ENCODE data around the gene ODF4. TPM values are rescaled to one million over a fixed set of nuclear protein-coding genes. Genes with fewer than 3 reads are reported as not detected.

ODF4 gene
- total and polyA plus RNA-seq, 2 experiments from 2014 or later, result not detected

DNA sequence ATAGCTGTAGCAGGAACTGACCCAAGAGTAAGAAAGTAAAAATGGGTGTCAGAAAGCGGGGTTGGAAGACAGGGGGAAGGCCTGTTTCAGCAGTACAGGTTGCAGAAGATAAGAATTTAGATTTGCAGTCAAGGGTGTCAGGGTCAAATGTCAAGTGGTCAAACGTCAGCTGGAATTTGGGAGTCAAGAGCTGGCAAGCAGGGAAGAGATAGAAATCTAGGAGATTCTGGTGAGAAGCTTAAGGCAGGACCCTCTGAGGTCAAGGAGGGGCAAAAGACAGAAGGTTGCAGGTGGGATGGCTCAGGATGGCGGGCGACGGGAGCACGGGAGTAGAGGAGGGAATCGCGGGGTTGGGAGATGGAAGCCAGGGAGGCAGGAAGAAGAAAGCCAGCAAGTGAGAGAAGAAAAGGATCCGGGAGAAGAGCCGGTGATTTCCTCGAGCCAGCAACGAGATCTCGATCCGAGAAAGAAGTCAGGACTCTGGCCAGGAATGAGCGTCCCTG is 44.8 kb upstream of the ODF4 start:
- H3K79me2 ChIP-seq (ENCODE audit: insufficient read depth), result no peaks in the 10 kb centered on the region
- peak overlapping the region; percentile 79 for H3K4me3 ChIP-seq
- no peak for DNase-seq
- H3K27me3 ChIP-seq (replicated peaks; ENCODE audit: insufficient read depth), result no peaks in the 10 kb centered on the region
- TF ChIP-seq EZH2phosphoT487 (IDR thresholded peaks at IDR 0.05; ENCODE audit: insufficient read depth, low read depth) (no peak), EZH2 (IDR thresholded peaks at IDR 0.05; ENCODE audit: insufficient read depth, poor library complexity, severe bottlenecking) (no peak)
- H3K36me3 ChIP-seq (ENCODE audit: low read depth), result no peaks in the 10 kb centered on the region
- H3K4me2 ChIP-seq (ENCODE audit: unreplicated experiment), result peak overlapping the region; percentile 69
- H3K9me2 ChIP-seq (ENCODE audit: insufficient read depth), result no peaks in the 10 kb centered on the region
- no peaks in the 10 kb centered on the region for H4K20me1 ChIP-seq (ENCODE audit: insufficient read depth)
- H3F3A ChIP-seq (ENCODE audit: insufficient read depth), result 0 out of 2 replicates have a peak, but pooled peaks cover under 1% of the 10 kb centered on the region
- 7 to 8% methylated on average over 13 to 15 of the region's 15 CpGs for WGBS, 2 experiments (ENCODE audit: low coverage in 1 of 2, low lambda C conversion rate in 2 of 2, missing lambda C conversion rate in 2 of 2)
- H3K9ac ChIP-seq, result peak overlapping the region; percentile 81
- H3K9me3 ChIP-seq (ENCODE audit: low read depth), result no peaks in the 10 kb centered on the region
- H3K4me1 ChIP-seq (ENCODE audit: insufficient read depth), result 0 out of 2 replicates have a peak, but pooled peaks cover 2% of the 10 kb centered on the region
- in situ Hi-C loops (cut with MboI), result no loop called here
- H2AFZ ChIP-seq, result peak overlapping the region; percentile 82
- peak overlapping the region; percentile 73 for H3K27ac ChIP-seq

DNA sequence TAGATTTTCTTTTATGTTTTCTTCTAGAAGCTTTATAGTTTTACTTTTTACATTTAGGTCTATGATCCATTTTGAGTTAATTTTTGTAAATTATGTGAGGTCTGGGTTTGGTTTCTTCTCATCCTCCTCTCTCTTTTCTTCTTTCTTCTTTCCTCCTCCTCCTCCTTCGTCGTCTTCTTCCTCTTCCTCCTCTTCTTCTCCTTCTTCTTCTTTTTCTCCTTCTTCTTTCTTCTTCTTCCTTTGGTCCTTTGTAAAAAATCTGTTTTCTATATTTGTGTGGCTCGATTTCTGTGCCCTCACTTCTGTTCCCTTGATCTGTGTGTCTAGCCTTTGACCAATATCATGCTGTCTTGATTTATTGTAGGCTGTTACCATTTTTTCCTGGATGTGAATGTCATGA is 39.4 kb upstream of the ODF4 start:
- H3K27ac ChIP-seq, result no peak overlapping the region
- no peaks in the 10 kb centered on the region for H3K9me2 ChIP-seq (ENCODE audit: insufficient read depth)
- H3F3A ChIP-seq (ENCODE audit: insufficient read depth), result peaks cover 3% of the 10 kb centered on the region; the same call in 1 of the 2 replicates
- peak overlapping the region; percentile 46; the same call in 1 of the 2 replicates for H2AFZ ChIP-seq
- WGBS, 2 experiments (ENCODE audit: low coverage in 1 of 2, low lambda C conversion rate in 2 of 2, missing lambda C conversion rate in 2 of 2), result 63 to 67% methylated on average over 3 of the region's 3 CpGs
- H4K20me1 ChIP-seq (ENCODE audit: insufficient read depth), result no peaks in the 10 kb centered on the region
- H3K9me3 ChIP-seq (ENCODE audit: low read depth), result no peaks in the 10 kb centered on the region
- no peaks in the 10 kb centered on the region for H3K4me1 ChIP-seq (ENCODE audit: insufficient read depth)
- H3K4me3 ChIP-seq, result no peak overlapping the region
- no peaks in the 10 kb centered on the region for H3K27me3 ChIP-seq (replicated peaks; ENCODE audit: insufficient read depth)
- no peak for TF ChIP-seq EZH2phosphoT487 (IDR thresholded peaks at IDR 0.05; ENCODE audit: insufficient read depth, low read depth)
- no peak for TF ChIP-seq EZH2 (IDR thresholded peaks at IDR 0.05; ENCODE audit: insufficient read depth, poor library complexity, severe bottlenecking)
- H3K9ac ChIP-seq, result no peak overlapping the region
- no peaks in the 10 kb centered on the region for H3K79me2 ChIP-seq (ENCODE audit: insufficient read depth)
- H3K36me3 ChIP-seq (ENCODE audit: low read depth), result no peaks in the 10 kb centered on the region
- no peak for DNase-seq
- in situ Hi-C loops (cut with MboI), result no loop called here
- H3K4me2 ChIP-seq (ENCODE audit: unreplicated experiment), result no peak overlapping the region

DNA sequence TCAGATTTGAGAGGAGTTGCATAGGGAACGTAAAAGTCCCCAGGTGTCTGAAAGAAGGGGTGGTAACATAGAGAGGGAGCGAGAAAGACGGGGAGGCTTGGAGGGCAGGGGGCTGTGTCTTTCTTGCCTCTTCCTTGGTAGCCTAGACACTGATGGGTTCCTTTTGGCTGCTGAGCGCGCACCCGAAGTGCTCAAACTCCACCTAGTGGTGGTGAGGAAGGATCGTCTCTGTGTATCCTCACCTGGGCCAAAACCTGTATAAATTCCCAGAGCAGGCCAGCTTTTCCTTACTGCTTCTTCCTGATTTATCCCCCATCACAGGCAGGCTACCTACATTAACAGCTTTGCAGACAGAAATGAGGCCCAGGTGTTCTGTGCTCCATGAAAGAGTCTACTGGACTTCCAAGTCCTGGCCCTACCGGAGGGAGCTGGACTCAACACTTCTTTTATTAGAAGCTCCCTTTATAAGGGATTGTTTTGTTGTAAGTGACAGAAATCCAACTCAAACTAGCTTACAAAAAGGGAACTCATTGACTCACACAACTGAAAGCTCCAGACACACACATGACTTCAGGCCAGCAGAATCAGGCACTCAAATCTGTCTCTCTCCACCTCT is 38.9 kb upstream of the ODF4 start:
- DNase-seq, result peak; percentile 82
- in situ Hi-C loops (cut with MboI), result no loop called here
- 13 to 14% methylated on average over 8 of the region's 8 CpGs for WGBS, 2 experiments (ENCODE audit: low coverage in 1 of 2, low lambda C conversion rate in 2 of 2, missing lambda C conversion rate in 2 of 2)

DNA sequence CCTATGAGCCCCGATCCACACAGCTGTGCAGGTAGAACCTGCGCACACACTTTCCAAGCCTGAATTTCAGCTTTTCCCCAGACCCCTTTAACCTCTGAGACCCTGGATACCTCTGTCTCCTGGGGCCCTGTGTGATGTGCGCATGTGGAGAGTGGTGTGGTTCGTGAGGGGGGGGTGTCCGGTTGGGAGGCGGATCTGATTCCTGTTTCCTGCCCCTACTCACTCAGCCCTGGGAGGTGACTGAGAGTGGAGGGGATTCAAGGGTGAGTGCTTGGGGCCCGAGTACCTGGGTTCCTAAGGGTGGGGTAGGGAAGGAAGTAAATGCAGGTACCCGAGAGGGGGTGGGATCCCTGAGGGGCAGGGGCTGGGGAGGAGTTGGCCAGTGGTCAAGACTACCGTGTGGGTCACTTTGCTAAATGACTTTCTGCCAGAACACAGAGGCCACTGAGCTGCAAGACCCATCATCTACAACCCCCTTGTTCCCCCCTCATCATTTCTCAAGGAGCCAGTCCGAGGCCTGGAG is 29.0 kb upstream of the ODF4 start:
- Histone ChIP-seq H3F3A (ENCODE audit: insufficient read depth) (no peaks in the 10 kb centered on the region), H3K36me3 (ENCODE audit: low read depth) (no peaks in the 10 kb centered on the region), H3K9me3 (ENCODE audit: low read depth) (no peaks in the 10 kb centered on the region), H3K9ac (no peak overlapping the region), H3K79me2 (ENCODE audit: insufficient read depth) (no peaks in the 10 kb centered on the region), H3K27ac (no peak overlapping the region), H4K20me1 (ENCODE audit: insufficient read depth) (no peaks in the 10 kb centered on the region), H3K9me2 (ENCODE audit: insufficient read depth) (no peaks in the 10 kb centered on the region), H3K4me1 (ENCODE audit: insufficient read depth) (no peaks in the 10 kb centered on the region; the same call in 1 of the 2 replicates), H3K4me2 (ENCODE audit: unreplicated experiment) (no peak overlapping the region), H3K27me3 (replicated peaks; ENCODE audit: insufficient read depth) (peaks cover 36% of the 10 kb centered on the region), H3K4me3 (no peak overlapping the region), H2AFZ (no peak overlapping the region)
- TF ChIP-seq EZH2phosphoT487 (IDR thresholded peaks at IDR 0.05; ENCODE audit: insufficient read depth, low read depth), result no peak
- TF ChIP-seq EZH2 (IDR thresholded peaks at IDR 0.05; ENCODE audit: insufficient read depth, poor library complexity, severe bottlenecking), result no peak
- no peak for DNase-seq
- 40% methylated on average over 9 to 10 of the region's 10 CpGs for WGBS, 2 experiments (ENCODE audit: low coverage in 1 of 2, low lambda C conversion rate in 2 of 2, missing lambda C conversion rate in 2 of 2)
- in situ Hi-C loops (cut with MboI), result no loop called here

More for the DNA sequence above, 38.9 kb upstream of the ODF4 start:
- Histone ChIP-seq H3K9me2 (ENCODE audit: insufficient read depth) (no peaks in the 10 kb centered on the region), H2AFZ (peak overlapping the region; percentile 46; the same call in 1 of the 2 replicates), H3F3A (ENCODE audit: insufficient read depth) (peaks cover 3% of the 10 kb centered on the region; the same call in 1 of the 2 replicates), H3K79me2 (ENCODE audit: insufficient read depth) (no peaks in the 10 kb centered on the region), H3K4me2 (ENCODE audit: unreplicated experiment) (no peak overlapping the region), H3K27me3 (replicated peaks; ENCODE audit: insufficient read depth) (no peaks in the 10 kb centered on the region), H4K20me1 (ENCODE audit: insufficient read depth) (no peaks in the 10 kb centered on the region), H3K27ac (no peak overlapping the region), H3K9ac (no peak overlapping the region), H3K36me3 (ENCODE audit: low read depth) (no peaks in the 10 kb centered on the region), H3K4me3 (no peak overlapping the region), H3K4me1 (ENCODE audit: insufficient read depth) (no peaks in the 10 kb centered on the region), H3K9me3 (ENCODE audit: low read depth) (no peaks in the 10 kb centered on the region)
- TF ChIP-seq EZH2phosphoT487 (IDR thresholded peaks at IDR 0.05; ENCODE audit: insufficient read depth, low read depth) (no peak), EZH2 (IDR thresholded peaks at IDR 0.05; ENCODE audit: insufficient read depth, poor library complexity, severe bottlenecking) (no peak)

Measured in GM23248 (cell line).